Loucy (cell line): ENCODE measurements around the gene B3GAT1.

Source experiments
- H2AFZ ChIP-seq: fragments of 200-600 bp; sonication (generic); 2 replicates; pipeline ENCODE4 v1.6.0; 2016; ENCODE audit warnings: antibody characterized with exemption, mild to moderate bottlenecking, low read length, moderate library complexity
- H3F3A ChIP-seq: fragments of 200-600 bp; 2 replicates; pipeline ENCODE4 v1.6.0; 2016; ENCODE audit warnings: antibody characterized with exemption, low read depth, mild to moderate bottlenecking
- H3K27me3 ChIP-seq: fragments of 200-600 bp; sonication (generic); 2 replicates; pipeline ENCODE4 v1.6.1; 2014; ENCODE audit warnings: low read length, mild to moderate bottlenecking; ENCODE audit not compliant: insufficient read depth, poor library complexity, severe bottlenecking
- H3K36me3 ChIP-seq: fragments of 200-600 bp; sonication (generic); 2 replicates; pipeline ENCODE4 v1.6.1; 2016; ENCODE audit warnings: low read length; ENCODE audit not compliant: insufficient read depth
- H3K4me1 ChIP-seq: fragments of 200-600 bp; sonication (generic); 2 replicates; pipeline ENCODE4 v1.5.1; 2014; ENCODE audit warnings: low read length, mild to moderate bottlenecking; ENCODE audit not compliant: insufficient read depth, poor library complexity, severe bottlenecking
- H3K4me2 ChIP-seq: fragments of 200-600 bp; sonication (generic); 2 replicates; pipeline ENCODE4 v1.6.0; 2014; ENCODE audit warnings: antibody characterized with exemption, low read length, low read depth, mild to moderate bottlenecking; ENCODE audit not compliant: poor library complexity, severe bottlenecking
- H3K4me3 ChIP-seq: fragments of 200-600 bp; sonication (generic); 2 replicates; pipeline ENCODE4 v1.5.1; 2014; ENCODE audit warnings: low read length, mild to moderate bottlenecking, mixed read lengths; ENCODE audit not compliant: poor library complexity, severe bottlenecking
- H3K79me2 ChIP-seq: fragments of 200-600 bp; sonication (generic); 2 replicates; pipeline ENCODE4 v1.6.1; 2014; ENCODE audit warnings: low read length; ENCODE audit not compliant: insufficient read depth
- H3K9ac ChIP-seq: fragments of 200-600 bp; sonication (generic); 2 replicates; pipeline ENCODE4 v1.6.0; 2014; ENCODE audit warnings: mild to moderate bottlenecking, low read depth, low read length, moderate library complexity; ENCODE audit not compliant: poor library complexity, severe bottlenecking
- H3K9me2 ChIP-seq: fragments of 200-600 bp; sonication (generic); replicated peaks from 2 replicates; pipeline ENCODE4 v1.6.1; 2016; ENCODE audit warnings: low read depth, low read length, mixed read lengths
- H3K9me3 ChIP-seq: fragments of 200-600 bp; sonication (generic); 2 replicates; pipeline ENCODE4 v1.6.1; 2014; ENCODE audit warnings: mild to moderate bottlenecking, antibody characterized with exemption, low read length, low read depth; ENCODE audit not compliant: insufficient read depth
- H4K20me1 ChIP-seq: fragments of 200-600 bp; sonication (generic); 2 replicates; pipeline ENCODE4 v1.6.0; 2014; ENCODE audit warnings: antibody characterized with exemption, low read length, mild to moderate bottlenecking; ENCODE audit not compliant: insufficient read depth, poor library complexity, severe bottlenecking
- EZH2phosphoT487 ChIP-seq: fragments of 200-600 bp; IDR thresholded peaks from 2 replicates; pipeline ENCODE4 v1.6.1; 2018; ENCODE audit warnings: antibody characterized with exemption, mild to moderate bottlenecking, moderate library complexity, borderline replicate concordance
- TF ChIP-seq, protein P1 (sequence below): fragments of 200-600 bp; sonication (generic); conservative IDR thresholded peaks from 2 replicates; pipeline ENCODE4 v1.5.1; 2014; ENCODE audit warnings: mild to moderate bottlenecking, antibody characterized with exemption, low read length

Gene B3GAT1

DNA sequence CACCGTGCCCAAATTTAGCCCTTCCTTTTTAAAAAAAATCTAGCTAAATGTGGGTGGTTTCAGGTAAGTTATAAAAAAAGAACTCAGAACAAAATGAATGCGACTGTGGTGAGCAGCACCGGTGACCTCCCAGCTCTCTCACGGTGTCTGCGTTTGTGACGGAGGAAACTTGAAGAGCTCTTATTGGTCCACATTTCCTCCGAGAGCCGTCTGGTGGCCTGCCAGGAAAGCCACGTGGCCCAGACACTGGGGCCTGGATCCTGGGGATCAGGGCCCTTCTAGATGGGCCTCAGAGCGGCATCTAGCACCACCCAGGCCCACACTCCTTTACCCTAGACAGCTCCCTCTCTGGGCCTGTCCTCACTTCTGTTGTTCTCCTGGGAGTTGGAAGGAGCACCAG is 39.5 kb downstream of the B3GAT1 start:
- Histone ChIP-seq H3K9me3 (peaks cover 14% of the 10 kb centered on the region; the same call in 1 of the 2 replicates), H3F3A (no peaks in the 10 kb centered on the region), H3K4me2 (no peak overlapping the region), H3K79me2 (no peaks in the 10 kb centered on the region), H3K36me3 (no peaks in the 10 kb centered on the region), H3K9ac (no peak overlapping the region), H3K27me3 (no peaks in the 10 kb centered on the region), H3K9me2 (no peaks in the 10 kb centered on the region), H3K4me1 (no peaks in the 10 kb centered on the region), H2AFZ (no peak overlapping the region), H3K4me3 (no peak overlapping the region), H4K20me1 (no peaks in the 10 kb centered on the region)
- no peak for TF ChIP-seq EZH2phosphoT487
- TF ChIP-seq, protein P1, sequence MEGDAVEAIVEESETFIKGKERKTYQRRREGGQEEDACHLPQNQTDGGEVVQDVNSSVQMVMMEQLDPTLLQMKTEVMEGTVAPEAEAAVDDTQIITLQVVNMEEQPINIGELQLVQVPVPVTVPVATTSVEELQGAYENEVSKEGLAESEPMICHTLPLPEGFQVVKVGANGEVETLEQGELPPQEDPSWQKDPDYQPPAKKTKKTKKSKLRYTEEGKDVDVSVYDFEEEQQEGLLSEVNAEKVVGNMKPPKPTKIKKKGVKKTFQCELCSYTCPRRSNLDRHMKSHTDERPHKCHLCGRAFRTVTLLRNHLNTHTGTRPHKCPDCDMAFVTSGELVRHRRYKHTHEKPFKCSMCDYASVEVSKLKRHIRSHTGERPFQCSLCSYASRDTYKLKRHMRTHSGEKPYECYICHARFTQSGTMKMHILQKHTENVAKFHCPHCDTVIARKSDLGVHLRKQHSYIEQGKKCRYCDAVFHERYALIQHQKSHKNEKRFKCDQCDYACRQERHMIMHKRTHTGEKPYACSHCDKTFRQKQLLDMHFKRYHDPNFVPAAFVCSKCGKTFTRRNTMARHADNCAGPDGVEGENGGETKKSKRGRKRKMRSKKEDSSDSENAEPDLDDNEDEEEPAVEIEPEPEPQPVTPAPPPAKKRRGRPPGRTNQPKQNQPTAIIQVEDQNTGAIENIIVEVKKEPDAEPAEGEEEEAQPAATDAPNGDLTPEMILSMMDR: no peak

DNA sequence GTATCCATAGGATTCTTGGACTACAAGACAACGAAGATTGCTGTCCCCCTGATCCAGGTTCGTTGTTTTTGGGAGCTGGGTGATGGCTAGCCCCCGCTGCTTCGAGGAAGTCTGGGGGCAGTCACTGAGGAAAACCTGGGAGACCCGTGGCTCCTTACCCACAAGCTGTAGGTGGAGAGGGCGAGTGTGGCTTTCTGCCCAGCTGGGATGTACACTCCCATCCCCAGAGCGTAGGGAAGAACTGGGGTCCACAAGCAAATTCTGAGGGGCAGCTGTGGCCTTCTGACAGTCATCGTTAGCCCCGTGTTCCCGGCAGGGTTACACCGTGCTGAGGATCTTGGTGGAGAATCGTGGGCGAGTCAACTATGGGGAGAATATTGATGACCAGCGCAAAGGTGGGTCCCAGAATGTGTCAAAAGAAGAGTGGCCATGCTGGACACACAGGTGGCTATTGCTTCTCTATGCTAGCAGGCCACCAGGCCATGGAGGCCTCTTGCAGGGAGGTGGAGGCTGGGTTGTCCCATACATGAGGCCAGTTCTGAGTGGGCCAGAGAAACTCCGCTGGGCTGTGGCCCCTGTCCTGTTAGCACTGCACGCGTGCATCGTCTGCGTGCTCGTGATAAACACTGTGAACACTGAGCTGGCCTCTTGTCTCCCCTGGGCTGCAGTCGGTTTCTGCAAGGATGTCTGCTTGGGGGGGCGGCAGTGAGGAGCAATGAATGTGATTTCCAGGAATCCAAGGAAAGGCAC is 40.4 kb downstream of the B3GAT1 start:
- no peaks in the 10 kb centered on the region for H4K20me1 ChIP-seq

GRCh38 chr11:134370526-134371435 is 41.3 kb downstream of the B3GAT1 start:
- Histone ChIP-seq H3K27me3 (no peaks in the 10 kb centered on the region), H4K20me1 (no peaks in the 10 kb centered on the region), H3F3A (no peaks in the 10 kb centered on the region), H3K79me2 (no peaks in the 10 kb centered on the region), H3K36me3 (no peaks in the 10 kb centered on the region), H3K4me1 (no peaks in the 10 kb centered on the region), H3K9me2 (no peaks in the 10 kb centered on the region), H3K9ac (no peak overlapping the region), H3K4me3 (no peak overlapping the region), H3K9me3 (peaks cover 11% of the 10 kb centered on the region; the same call in 1 of the 2 replicates), H3K4me2 (no peak overlapping the region), H2AFZ (no peak overlapping the region)
- TF ChIP-seq, protein P1: no peak
- no peak for TF ChIP-seq EZH2phosphoT487

More for the DNA sequence above, 40.4 kb downstream of the B3GAT1 start:
- Histone ChIP-seq H2AFZ (no peak overlapping the region), H3K4me1 (no peaks in the 10 kb centered on the region), H3F3A (no peaks in the 10 kb centered on the region), H3K79me2 (no peaks in the 10 kb centered on the region), H3K36me3 (no peaks in the 10 kb centered on the region), H3K9me3 (peaks cover 14% of the 10 kb centered on the region; the same call in 1 of the 2 replicates), H3K9ac (no peak overlapping the region), H3K4me3 (no peak overlapping the region), H3K4me2 (no peak overlapping the region), H3K27me3 (no peaks in the 10 kb centered on the region), H3K9me2 (no peaks in the 10 kb centered on the region)
- TF ChIP-seq EZH2phosphoT487: no peak
- TF ChIP-seq, protein P1: no peak
